Thyroid gland (tissue), 4 donors: Measurements from ENCODE around the gene PCDHGA10. TPM values are rescaled to one million over a fixed set of nuclear protein-coding genes. Genes with fewer than 3 reads are reported as not detected.
"Not testable (repeated sequence)": the region's sequence is repeated elsewhere in the genome, so short reads cannot be mapped to it uniquely, and the experiment has no call there.

Source experiments
- DNase-seq, 2 donors: peaks; one replicate each; pipeline ENCODE4 v3.0.0-alpha.2; 2019
- H3K27ac ChIP-seq, 3 donors: fragments of 200-600 bp; sonication (generic); 1 replicate in 2 of 3; 2 replicates in 1 of 3; pipeline ENCODE4 v1.5.1; 2016 to 2019; ENCODE audit warnings: mild to moderate bottlenecking in 1 of 3, moderate library complexity in 1 of 3
- H3K27me3 ChIP-seq: fragments of 200-600 bp; sonication (generic); one replicate; pipeline ENCODE4 v1.5.1; 2019
- H3K36me3 ChIP-seq, 2 donors: fragments of 200-600 bp; sonication (generic); one replicate each; pipeline ENCODE4 v1.5.1; 2016 to 2019
- H3K4me1 ChIP-seq, 2 donors: fragments of 200-600 bp; sonication (generic); one replicate each; pipeline ENCODE4 v1.5.1; 2017 to 2019
- H3K4me3 ChIP-seq, 3 donors: fragments of 200-600 bp; sonication (generic); replicated peaks in 1 of 3; 1 replicate in 2 of 3; 2 replicates in 1 of 3; pipeline ENCODE4 v1.5.1; 2016; ENCODE audit warnings: mild to moderate bottlenecking in 1 of 3
- H3K9me3 ChIP-seq: fragments of 200-600 bp; sonication (generic); one replicate; pipeline ENCODE4 v1.5.1; 2017
- POLR2A ChIP-seq, 2 donors: fragments of 450-650 bp; IDR thresholded peaks; one replicate each; pipeline ENCODE4 v1.6.1; 2017; ENCODE audit warnings: antibody characterized with exemption in 2 of 2, mild to moderate bottlenecking in 2 of 2, moderate library complexity in 1 of 2
- WGBS, 2 donors: methylation state at CpG; one replicate each; pipeline ENCODE4 v1.1.5; 2017; 5-methylcytosine and 5-hydroxymethylcytosine counted together
- intact Hi-C: fragments of 100-400 bp; cut with DNase I; formaldehyde crosslinking; loops from one replicate; pipeline ENCODE4 v1.15.1; 2023
- total RNA-seq, 4 donors: library from RNA; depleted of rRNA; stranded (reverse); fragments of >200 nt; gene quantifications; one replicate each; pipeline ENCODE4 v1.2.3, GENCODE V29; 2016
- TF ChIP-seq, protein P1 (sequence below), 6 experiments: fragments of 200-600 bp in 3 of 6; fragments of 450-650 bp in 3 of 6; sonication (generic) in 3 of 6; IDR thresholded peaks; one replicate each; pipeline ENCODE4 v1.5.1; 2016 to 2019; ENCODE audit warnings: antibody characterized with exemption in 6 of 6, mild to moderate bottlenecking in 2 of 6, inconsistent platforms in 1 of 6, moderate library complexity in 1 of 6

The PCDHGA10 gene
- total RNA-seq, 4 donors from 2014 or later: 8.7 to 17.1 (median 9.3) TPM

DNA sequence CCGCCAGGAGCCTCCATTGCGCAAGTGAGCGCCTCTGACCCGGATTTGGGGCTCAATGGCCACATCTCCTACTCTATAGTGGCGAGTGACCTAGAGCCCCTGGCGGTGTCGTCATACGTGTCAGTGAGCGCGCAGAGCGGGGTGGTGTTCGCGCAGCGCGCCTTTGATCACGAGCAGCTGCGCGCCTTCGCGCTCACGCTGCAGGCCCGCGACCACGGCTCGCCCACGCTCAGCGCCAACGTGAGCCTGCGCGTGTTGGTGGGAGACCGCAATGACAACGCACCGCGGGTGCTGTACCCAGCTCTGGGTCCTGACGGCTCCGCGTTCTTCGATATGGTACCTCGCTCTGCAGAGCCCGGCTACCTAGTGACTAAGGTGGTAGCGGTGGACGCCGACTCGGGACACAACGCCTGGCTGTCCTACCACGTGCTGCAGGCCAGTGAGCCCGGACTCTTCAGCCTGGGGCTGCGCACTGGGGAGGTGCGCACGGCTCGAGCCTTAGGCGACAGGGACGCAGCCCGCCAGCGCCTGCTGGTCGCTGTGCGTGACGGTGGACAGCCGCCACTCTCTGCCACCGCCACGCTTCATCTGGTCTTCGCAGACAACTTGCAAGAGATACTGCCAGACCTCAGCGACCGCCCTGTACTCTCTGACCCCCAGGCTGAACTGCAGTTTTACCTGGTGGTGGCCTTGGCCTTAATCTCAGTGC, 3.0 kb upstream of the PCDHGA10 start:
- intact Hi-C loops: no loop called here
- 22 to 28% methylated on average over 19 to 47 of the region's 64 CpGs for WGBS, 2 donors
- no peak overlapping the region for H3K4me3 ChIP-seq
- peaks cover 6% of the 10 kb centered on the region for H3K9me3 ChIP-seq
- H3K36me3 ChIP-seq: no peaks in the 10 kb centered on the region
- no peak overlapping the region for H3K27ac ChIP-seq
- no peak for TF ChIP-seq POLR2A (IDR thresholded peaks at IDR 0.05)
- H3K4me1 ChIP-seq: no peaks in the 10 kb centered on the region
- DNase-seq: no peak
- H3K27me3 ChIP-seq: no peaks in the 10 kb centered on the region

DNA sequence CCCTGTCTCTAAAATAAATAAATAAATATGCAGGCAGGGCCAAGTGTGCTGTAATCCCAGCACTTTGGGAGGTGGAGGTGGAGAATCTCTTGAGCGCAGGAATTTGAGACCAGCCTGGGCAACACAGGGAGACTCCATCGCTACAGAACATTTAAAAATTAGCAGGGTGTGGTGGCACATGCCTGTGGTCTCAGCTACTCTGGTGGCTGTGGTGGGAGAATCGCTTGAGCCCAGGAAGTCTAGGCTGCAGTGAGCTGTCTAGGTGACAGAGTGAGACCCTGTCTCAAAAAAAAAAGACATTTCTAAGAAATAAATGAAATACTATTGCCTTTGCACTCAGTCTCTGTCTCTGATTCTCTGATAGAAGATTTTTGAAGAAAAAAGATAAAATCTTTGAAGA, 1.2 kb upstream of the PCDHGA10 start:
- Histone ChIP-seq H3K36me3 (no peaks in the 10 kb centered on the region), H3K4me1 (no peaks in the 10 kb centered on the region), H3K27me3 (no peaks in the 10 kb centered on the region), H3K4me3 (no peak overlapping the region), H3K27ac (no peak overlapping the region), H3K9me3 (peaks cover 6% of the 10 kb centered on the region)
- no peak for DNase-seq
- intact Hi-C loops: no loop called here
- WGBS, 2 donors: 67 to 81% methylated on average over 3 of the region's 3 CpGs
- TF ChIP-seq POLR2A (IDR thresholded peaks at IDR 0.05): no peak
- TF ChIP-seq, protein P1, sequence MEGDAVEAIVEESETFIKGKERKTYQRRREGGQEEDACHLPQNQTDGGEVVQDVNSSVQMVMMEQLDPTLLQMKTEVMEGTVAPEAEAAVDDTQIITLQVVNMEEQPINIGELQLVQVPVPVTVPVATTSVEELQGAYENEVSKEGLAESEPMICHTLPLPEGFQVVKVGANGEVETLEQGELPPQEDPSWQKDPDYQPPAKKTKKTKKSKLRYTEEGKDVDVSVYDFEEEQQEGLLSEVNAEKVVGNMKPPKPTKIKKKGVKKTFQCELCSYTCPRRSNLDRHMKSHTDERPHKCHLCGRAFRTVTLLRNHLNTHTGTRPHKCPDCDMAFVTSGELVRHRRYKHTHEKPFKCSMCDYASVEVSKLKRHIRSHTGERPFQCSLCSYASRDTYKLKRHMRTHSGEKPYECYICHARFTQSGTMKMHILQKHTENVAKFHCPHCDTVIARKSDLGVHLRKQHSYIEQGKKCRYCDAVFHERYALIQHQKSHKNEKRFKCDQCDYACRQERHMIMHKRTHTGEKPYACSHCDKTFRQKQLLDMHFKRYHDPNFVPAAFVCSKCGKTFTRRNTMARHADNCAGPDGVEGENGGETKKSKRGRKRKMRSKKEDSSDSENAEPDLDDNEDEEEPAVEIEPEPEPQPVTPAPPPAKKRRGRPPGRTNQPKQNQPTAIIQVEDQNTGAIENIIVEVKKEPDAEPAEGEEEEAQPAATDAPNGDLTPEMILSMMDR (IDR thresholded peaks at IDR 0.05): no peak

DNA sequence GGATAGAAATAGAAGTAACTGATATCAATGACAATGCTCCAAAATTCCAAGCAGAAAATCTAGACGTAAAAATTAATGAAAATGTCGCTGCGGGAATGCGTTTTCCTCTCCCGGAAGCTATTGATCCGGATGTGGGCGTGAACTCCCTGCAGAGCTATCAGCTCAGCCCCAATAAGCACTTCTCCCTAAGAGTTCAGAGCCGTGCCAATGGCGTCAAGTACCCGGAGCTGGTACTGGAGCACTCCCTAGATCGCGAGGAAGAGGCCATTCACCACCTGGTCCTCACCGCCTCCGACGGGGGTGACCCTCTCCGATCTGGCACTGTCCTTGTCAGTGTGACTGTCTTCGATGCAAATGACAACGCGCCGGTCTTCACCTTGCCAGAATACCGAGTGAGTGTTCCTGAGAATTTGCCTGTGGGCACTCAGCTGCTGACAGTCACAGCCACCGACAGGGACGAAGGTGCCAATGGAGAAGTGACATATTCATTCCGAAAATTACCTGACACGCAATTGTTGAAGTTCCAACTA, 818 bp downstream of the PCDHGA10 start:
- H3K4me3 ChIP-seq: peak overlapping the region in 2 of 3 donors; percentile 3 to 15
- no peaks in the 10 kb centered on the region for H3K27me3 ChIP-seq
- intact Hi-C loops: no loop called here
- no peak for DNase-seq
- no peaks in the 10 kb centered on the region for H3K36me3 ChIP-seq
- TF ChIP-seq POLR2A (IDR thresholded peaks at IDR 0.05): no peak
- TF ChIP-seq, protein P1 (IDR thresholded peaks at IDR 0.05): no peak
- H3K27ac ChIP-seq: peak overlapping the region in 1 of 3 donors; percentile 1
- no peaks in the 10 kb centered on the region for H3K4me1 ChIP-seq
- peaks cover 6% of the 10 kb centered on the region for H3K9me3 ChIP-seq
- WGBS, 2 donors: 22 to 27% methylated on average over 22 to 24 of the region's 25 CpGs

DNA sequence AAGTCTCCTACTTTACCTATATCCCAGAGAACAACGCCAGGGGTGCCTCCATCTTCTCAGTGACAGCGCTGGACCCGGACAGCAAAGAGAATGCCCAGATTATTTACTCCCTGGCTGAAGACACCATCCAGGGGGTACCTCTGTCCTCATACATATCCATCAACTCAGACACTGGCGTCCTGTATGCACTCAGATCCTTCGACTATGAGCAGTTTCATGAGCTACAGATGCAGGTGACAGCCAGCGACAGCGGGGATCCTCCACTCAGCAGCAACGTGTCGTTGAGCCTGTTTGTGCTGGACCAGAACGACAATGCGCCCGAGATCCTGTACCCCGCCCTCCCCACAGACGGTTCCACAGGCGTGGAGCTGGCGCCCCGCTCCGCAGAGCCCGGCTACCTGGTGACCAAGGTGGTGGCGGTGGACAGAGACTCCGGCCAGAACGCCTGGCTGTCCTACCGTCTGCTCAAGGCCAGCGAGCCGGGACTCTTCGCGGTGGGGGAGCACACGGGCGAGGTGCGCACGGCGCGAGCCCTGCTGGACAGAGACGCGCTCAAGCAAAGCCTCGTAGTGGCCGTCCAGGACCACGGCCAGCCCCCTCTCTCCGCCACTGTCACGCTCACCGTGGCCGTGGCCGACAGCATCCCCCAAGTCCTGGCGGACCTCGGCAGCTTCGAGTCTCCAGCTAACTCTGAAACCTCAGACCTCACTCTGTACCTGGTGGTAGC, 1.9 kb downstream of the PCDHGA10 start:
- not testable (repeated sequence) for H3K27me3 ChIP-seq
- 27 to 36% methylated on average over 3 to 18 of the region's 46 CpGs for WGBS, 2 donors
- intact Hi-C loops: loop anchor here (5.0 kb wide), 1 partner anchor 143 kb away; no protein-coding TSS in a partner anchor

DNA sequence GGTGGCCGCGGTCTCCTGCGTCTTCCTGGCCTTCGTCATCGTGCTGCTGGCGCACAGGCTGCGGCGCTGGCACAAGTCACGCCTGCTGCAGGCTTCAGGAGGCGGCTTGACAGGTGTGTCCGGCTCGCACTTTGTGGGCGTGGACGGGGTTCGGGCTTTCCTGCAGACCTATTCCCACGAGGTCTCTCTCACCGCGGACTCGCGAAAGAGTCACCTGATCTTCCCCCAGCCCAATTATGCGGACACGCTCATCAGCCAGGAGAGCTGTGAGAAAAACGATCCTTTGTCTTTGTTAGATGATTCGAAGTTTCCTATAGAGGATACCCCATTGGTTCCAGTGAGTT, 2.5 kb downstream of the PCDHGA10 start:
- H3K27ac ChIP-seq, DNase-seq, H3K27me3 ChIP-seq, H3K36me3 ChIP-seq, H3K4me1 ChIP-seq, H3K4me3 ChIP-seq, H3K9me3 ChIP-seq: not testable (repeated sequence)
- intact Hi-C loops: loop anchor here (5.0 kb wide), 1 partner anchor 142 kb away; no protein-coding TSS in a partner anchor
- 26 to 28% methylated on average over 14 to 24 of the region's 24 CpGs for WGBS, 2 donors

More for the DNA sequence above, 1.9 kb downstream of the PCDHGA10 start:
- H3K27ac ChIP-seq, H3K4me3 ChIP-seq, H3K9me3 ChIP-seq, DNase-seq, H3K4me1 ChIP-seq, H3K36me3 ChIP-seq: not testable (repeated sequence)

DNA sequence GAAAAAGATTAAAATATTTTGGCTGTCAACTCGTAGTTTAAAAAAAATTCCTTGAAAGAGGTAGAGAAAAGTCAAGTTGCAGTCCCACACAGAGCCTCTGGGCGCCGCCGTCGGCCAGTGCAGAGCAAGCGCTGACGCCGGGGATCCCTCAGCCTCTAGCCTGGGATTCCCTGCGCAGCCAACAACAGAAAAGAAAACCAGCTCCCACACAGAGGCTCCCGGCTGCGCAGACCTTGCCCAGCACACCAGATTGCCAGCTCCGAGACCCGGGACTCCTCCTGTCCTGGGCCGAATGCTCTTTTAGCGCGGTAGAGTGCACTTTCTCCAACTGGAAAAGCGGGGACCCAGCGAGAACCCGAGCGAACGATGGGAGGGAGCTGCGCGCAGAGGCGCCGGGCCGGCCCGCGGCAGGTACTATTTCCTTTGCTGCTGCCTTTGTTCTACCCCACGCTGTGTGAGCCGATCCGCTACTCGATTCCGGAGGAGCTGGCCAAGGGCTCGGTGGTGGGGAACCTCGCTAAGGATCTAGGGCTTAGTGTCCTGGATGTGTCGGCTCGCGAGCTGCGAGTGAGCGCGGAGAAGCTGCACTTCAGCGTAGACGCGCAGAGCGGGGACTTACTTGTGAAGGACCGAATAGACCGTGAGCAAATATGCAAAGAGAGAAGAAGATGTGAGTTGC, 4.8 kb downstream of the PCDHGA10 start, which contains the start of gene PCDHGB7:
PCDHGB7 (plus strand) TSS at position 184 of the 679 bp plus-strand sequence; CDS start at position 367, 183 bp downstream.
- TF ChIP-seq, protein P1 (IDR thresholded peaks at IDR 0.05): peak; percentile 42 to 73 (median 64)
- H3K36me3 ChIP-seq, H3K9me3 ChIP-seq, H3K27me3 ChIP-seq, H3K4me1 ChIP-seq: not testable (repeated sequence)
- WGBS, 2 donors: 8 to 9% methylated on average over 33 to 35 of the region's 47 CpGs
- peak; percentile 78 to 81 for DNase-seq
- Histone ChIP-seq H3K27ac (peak within 1 kb of the TSS in 1 of 3 donors; percentile 41), H3K4me3 (peak within 1 kb of the TSS in 1 of 3 donors; percentile 19)
- intact Hi-C loops: loop anchor here (5.0 kb wide), 1 partner anchor 140 kb away; no protein-coding TSS in a partner anchor
